GM19240 (cell line): Measurements from ENCODE around the gene C15orf40.
"Not testable (repeated sequence)": the region's sequence is repeated elsewhere in the genome, so short reads cannot be mapped to it uniquely, and the experiment has no call there.

Source experiments
- DNase-seq: peaks from one replicate; pipeline ENCODE4 v3.0.0; 2011; ENCODE audit warnings: low spot score; ENCODE audit not compliant: insufficient read length

C15orf40 gene

GRCh38 chr15:83011271-83012075 lies at the start of gene C15orf40:
Gene C15orf40, minus strand, starts transcription at chr15:83011639. Its CDS starts 32 bp downstream, at chr15:83011607.
- peak; percentile 87 for DNase-seq

- DNase-seq = no peak
Measured at GRCh38 chr15:83057696-83058376, 46.4 kb upstream of the C15orf40 start.

- no peak for DNase-seq
Measured at GRCh38 chr15:83057002-83057401, 45.6 kb upstream of the C15orf40 start.

- no peak for DNase-seq
Measured at GRCh38 chr15:83053151-83053550, 41.7 kb upstream of the C15orf40 start.

GRCh38 chr15:83046558-83047127 lies 35.2 kb upstream of the C15orf40 start:
- no peak for DNase-seq

- no peak for DNase-seq
Measured at GRCh38 chr15:83044156-83044555, 32.7 kb upstream of the C15orf40 start.

GRCh38 chr15:83039206-83039605 lies 27.8 kb upstream of the C15orf40 start:
- DNase-seq = no peak

- DNase-seq = no peak
Measured at GRCh38 chr15:83036253-83036652, 24.8 kb upstream of the C15orf40 start.

GRCh38 chr15:83031234-83031633 lies 19.8 kb upstream of the C15orf40 start:
- not testable (repeated sequence) for DNase-seq

GRCh38 chr15:83030021-83030420 lies 18.6 kb upstream of the C15orf40 start:
- DNase-seq = no peak

- DNase-seq = no peak
Measured at GRCh38 chr15:83018436-83018835, 7.0 kb upstream of the C15orf40 start.

GRCh38 chr15:83016906-83017305 lies 5.5 kb upstream of the C15orf40 start:
- DNase-seq = no peak

GRCh38 chr15:83015361-83015760 lies 3.9 kb upstream of the C15orf40 start:
- DNase-seq = no peak

- DNase-seq = no peak
Measured at GRCh38 chr15:83014205-83014653, 2.8 kb upstream of the C15orf40 start.

GRCh38 chr15:83012636-83013035 lies 1.2 kb upstream of the C15orf40 start:
- no peak for DNase-seq

- DNase-seq = no peak
Measured at GRCh38 chr15:83012076-83012426, 612 bp upstream of the C15orf40 start.

GRCh38 chr15:83010709-83011270 lies 649 bp downstream of the C15orf40 start:
- DNase-seq = peak; percentile 66

GRCh38 chr15:83000672-83001031 lies 10.8 kb downstream of the C15orf40 start:
- DNase-seq = not testable (repeated sequence)

GRCh38 chr15:82999905-83000671 lies 11.4 kb downstream of the C15orf40 start:
- DNase-seq = peak; percentile 43

GRCh38 chr15:82999426-82999825 lies 12.0 kb downstream of the C15orf40 start:
- DNase-seq = no peak

- no peak for DNase-seq
Measured at GRCh38 chr15:82995938-82996337, 15.5 kb downstream of the C15orf40 start.
